GM21825 (cell line): ENCODE measurements around the gene MMP21.
A peak's percentile ranks its signal among the peaks of the same experiment; 100 is the strongest.

ENCODE experiments used
- ATAC-seq: cut with Tn5 transposase; IDR thresholded peaks from one replicate; pipeline ENCODE4 v1.9.1; 2021; ENCODE audit warnings: mild to moderate bottlenecking, moderate library complexity; ENCODE audit not compliant: unreplicated experiment

MMP21 gene

DNA sequence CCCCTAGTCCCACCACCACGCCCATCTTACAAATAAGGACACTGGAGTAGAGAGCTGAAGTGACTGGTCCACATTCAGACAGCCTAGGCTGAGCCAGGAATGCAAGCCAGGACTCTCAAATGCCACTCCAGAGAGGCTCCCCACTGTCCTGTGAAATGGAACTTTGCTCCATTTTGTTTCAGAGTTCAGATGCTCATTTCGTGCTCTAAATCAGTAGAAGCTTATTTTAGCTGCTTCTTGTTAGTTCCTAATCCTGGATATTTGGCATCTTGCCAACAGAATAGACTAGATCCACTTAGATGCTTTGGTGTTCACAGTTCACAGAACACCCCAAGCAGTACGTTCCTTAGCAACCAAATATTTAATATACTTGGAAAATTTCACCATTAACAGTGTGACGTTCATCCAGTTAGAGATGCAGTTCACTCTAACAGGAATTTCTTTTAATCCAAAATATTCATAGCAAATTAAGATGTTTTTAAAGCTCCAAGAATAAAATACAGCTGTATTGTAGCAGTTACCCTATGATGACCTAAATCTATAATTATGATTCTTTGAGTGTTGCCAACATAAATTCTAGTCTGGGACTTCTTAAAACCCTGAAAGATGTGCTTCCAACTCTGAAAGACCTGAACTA lies 7.3 kb downstream of the MMP21 start:
- no peak for ATAC-seq

DNA sequence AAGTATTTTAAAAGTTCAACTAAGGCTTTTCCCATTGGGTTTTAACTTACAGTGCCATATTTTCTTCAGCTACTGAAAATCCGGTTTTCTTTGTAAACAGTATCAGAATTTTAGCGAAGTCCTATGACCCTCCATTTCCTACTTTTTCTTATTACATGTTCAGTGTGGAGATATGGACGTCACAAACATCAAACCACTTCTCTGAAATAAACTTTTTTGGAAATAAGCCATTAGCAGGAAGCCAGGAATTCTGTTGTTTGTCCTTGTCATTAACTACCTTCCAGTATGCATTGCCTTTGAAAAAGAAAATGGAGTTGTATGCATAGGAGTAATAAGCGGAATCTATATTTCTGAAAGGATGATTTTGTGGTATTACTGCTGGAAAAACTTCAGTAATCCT lies 9.1 kb downstream of the MMP21 start:
- no peak for ATAC-seq

DNA sequence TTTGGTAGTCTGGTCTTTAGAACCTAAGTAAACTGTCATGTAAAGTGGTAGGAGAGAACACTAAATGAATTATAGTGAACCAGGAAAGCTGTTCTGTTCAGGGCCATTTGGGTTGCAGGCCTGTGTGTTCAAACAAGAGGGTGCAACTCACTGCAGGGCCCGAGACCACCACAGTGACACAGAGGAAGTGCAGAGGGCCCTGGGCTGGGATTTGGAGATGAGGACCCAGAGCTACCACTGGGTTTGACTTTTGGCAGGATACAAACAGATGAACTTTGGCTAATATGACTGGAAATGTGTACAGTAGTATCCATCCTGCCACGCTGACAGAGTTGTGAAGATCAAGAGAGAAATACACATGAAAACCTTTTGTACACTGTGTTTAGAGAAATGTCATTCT lies 9.8 kb downstream of the MMP21 start:
- ATAC-seq: no peak

- ATAC-seq: no peak
Measured at GRCh38 chr10:125762692-125763648, 12.7 kb downstream of the MMP21 start.

GRCh38 chr10:125761961-125762360 lies 13.7 kb downstream of the MMP21 start:
- no peak for ATAC-seq

- ATAC-seq: no peak
Measured at GRCh38 chr10:125757742-125758141, 17.9 kb downstream of the MMP21 start.

DNA sequence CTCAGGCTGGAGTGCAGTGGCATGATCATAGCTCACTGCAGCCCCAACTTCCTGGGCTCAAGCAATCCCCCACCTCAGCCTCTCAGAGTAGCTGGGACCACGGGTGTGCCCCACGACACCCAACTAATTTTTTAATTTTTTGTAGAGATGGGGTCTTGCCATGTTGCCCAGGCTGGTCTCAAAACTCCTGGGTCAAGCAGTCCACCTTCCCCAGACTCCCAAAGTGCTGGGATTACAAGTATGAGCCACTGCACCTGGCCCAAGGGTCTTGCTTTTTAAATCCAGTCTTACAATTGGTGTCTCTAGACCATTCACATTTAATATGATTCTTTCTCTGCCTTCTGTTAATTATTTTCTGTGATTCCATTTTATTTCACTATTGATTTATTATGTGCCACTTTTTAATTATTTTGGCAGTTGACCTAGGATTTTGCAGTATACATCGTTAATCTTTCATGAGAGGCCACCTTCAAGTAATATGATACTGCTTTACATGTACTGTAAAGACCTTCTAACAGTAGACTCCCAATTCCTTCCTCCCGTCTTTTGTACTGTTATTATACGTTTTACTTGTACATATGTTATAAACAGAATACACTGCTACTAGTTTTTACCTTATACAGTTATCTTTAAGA lies 18.7 kb downstream of the MMP21 start:
- ATAC-seq: no peak

DNA sequence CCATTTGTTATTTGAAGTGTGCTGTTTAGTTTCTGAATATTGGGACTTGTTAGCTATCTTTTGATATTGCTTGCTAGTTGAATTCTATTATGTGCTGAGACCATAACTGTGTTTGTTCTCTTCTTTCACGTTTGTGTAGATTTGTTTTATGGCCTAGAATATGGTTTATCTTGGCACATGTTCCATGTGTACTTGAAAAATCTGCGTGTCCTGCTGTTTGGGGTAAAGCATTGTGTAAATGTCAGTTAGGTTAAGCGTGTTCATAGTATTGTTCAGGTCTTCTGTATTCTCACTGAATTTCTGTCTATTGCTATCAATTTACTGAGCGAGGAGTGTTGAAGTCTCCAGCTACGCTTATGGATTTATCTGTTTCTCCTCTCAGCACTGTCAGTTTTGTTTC lies 19.4 kb downstream of the MMP21 start:
- no peak for ATAC-seq

DNA sequence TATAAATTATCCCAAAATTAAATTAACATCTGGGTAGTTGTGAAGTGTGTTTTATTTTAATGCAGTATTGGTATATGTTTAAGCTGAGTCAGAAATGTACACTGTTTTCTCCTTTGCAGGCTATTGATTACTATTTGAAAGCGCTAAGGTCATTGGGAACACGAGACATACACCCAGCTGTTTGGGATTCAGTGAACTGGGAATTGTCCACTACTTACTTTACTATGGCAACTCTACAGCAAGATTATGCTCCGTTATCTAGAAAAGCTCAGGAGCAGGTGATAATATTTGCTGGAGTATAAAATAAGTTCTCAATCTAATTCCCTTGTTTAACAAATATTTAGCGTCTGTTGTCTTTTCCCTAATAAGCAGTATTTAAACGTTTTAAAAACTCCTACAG lies 28.2 kb downstream of the MMP21 start:
- ATAC-seq: no peak

DNA sequence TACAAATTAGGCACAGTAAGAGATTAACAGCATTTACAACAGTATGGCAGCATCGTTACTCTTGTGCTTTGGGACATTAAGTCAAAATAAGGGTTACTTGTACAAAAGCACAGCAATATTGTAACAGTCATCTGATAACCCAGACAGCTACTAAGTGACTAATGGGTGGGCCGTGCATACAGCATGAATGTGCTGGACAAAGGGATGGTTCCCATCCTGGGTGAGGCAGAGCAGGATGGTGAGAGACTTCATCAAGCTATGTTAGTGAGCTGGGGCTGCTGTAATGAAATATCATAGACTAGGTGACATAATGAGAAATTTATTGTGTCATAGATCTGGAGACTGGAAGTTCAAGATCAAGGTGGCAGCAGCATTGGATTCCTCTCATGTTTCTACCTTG lies 30.7 kb downstream of the MMP21 start:
- no peak for ATAC-seq

- no peak for ATAC-seq
Measured at GRCh38 chr10:125742465-125742864, 33.2 kb downstream of the MMP21 start.

DNA sequence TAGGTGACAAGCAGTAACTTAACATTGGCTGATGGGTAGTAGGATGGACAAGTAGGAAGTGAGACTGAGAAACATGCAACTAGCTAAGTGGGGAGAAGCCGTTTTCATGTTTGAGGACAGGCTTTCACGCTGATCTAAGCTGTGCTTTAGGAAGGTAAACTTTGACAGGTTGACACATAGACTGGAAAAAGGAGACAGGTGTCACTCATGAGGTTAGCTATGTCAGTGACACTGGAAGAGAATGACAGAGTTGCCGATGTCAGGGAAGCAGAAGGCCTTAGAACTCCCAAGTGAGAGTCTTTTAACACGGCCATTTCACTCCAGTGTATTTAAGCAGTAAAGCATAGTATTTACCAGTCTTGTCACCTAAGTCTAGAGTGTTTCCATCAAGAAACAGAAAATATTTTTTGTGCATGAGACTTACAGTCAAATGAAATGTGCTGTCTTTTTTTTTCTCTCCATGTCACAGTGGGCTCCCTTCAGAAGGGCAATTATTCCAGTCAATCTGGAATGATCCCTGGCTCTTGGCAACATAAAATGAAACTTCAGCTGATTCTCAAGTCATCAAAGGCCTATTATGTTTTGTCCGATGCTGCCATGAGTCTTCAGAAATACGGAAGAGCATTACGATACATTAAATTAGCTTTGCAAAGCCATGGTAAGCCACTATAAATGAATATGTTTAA lies 35.5 kb downstream of the MMP21 start:
- no peak for ATAC-seq

DNA sequence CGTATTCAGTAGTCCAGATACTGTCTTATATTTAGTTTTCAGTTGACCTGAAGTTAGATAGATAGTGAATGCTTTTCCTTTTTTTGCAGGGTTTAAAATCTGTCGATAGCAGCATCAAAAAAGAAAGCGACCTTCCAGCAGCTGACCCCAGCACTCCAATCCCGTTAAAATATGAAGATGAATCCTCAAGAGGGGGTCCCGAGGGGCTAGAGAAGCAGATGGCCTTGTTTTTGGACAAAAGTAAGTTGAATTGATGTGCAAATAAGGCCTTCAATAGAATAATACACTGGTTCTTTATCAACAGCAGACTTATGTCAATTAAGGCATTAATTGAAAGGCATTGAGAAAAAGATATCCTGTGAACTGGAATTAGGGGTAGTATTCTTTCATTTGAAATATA lies 37.4 kb downstream of the MMP21 start:
- ATAC-seq: no peak

DNA sequence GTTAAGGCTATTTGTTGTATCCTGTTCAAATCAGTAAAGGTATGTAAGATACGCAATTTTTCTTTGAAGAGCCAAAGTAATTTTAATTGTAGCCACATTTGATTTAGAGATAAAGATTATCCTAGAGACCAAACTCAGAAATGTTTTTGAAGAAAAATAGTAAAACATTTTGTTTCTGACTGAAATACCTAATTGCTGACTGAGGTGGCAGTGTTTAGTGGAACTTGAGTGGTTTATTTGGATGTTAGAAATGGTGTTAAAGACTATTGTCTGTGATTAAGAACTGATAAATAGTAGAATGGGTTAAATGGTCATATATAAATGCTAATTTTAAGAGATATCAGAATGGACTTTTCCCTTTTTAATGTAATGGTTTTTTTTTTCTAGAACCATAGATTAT lies 40.8 kb downstream of the MMP21 start:
- ATAC-seq: no peak

GRCh38 chr10:125734148-125734547 lies 41.5 kb downstream of the MMP21 start:
- ATAC-seq: no peak

DNA sequence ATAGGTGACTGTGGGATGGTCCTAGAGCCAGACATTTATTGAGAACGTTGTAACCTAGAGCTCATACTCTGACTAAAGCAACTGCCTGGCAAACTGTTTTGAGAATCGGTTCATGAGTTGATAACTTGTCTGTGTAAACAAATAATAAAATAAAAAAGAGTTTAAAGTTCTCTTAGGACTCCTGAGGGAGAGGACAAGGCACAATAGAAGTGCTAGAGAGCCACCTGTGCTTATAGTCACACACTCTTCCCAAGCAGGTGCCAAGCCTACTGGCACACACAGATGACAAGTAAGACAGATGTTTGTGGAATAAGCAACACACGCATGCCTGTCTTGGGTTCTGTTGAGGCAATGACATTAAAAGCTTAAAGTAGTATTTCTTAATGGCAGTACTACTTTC lies 48.2 kb downstream of the MMP21 start:
- ATAC-seq: no peak

- ATAC-seq: no peak
Measured at GRCh38 chr10:125726914-125727313, 48.7 kb downstream of the MMP21 start.

- ATAC-seq: no peak
Measured at GRCh38 chr10:125722811-125723210, 52.8 kb downstream of the MMP21 start.

DNA sequence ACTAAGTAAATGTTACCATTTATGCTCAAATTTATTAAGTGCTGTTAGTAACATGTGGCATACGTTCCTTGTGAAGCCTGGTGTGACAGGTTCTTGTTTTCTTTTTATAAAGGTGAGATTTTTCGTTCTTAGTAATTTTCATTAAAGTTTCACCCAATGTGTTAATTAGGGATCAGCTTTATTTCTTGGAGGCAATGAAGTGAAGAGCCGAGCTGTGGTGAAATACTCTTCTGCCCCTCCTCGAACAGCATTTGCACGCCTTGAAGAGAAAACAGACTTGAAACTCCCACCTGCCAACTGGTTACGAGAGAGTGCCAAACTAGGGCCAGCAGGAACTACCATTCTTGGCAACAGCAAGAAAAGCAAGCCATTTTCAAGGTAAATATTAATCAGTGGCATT lies 54.6 kb downstream of the MMP21 start:
- ATAC-seq: peak; percentile 42

DNA sequence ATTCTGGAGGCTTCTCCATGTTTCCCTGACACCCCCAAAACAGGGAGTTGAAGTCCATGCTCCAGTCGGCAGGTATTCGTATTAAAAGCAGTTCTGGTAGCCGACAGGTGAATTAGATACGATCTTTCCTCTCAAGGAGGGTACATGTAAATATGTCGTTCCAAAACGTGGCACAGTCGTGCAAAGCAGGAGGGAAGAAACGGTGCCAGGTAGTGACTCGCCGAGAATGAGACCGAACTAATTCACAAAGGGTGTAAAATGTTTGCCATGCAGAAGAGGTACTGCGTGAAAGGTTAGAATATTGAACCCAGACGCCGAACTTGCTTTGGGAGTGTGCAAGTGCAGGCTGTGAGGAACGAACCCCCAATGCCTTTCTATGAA lies 55.6 kb downstream of the MMP21 start:
- no peak for ATAC-seq
